Measurements from ENCODE around the gene EGR2.

EGR2 gene

GRCh38 chr10:62813981-62814380, 2.2 kb downstream of the EGR2 start:
- peak overlapping the region in 1 of 2 donors; percentile 65 for H3K4me3 ChIP-seq (ENCODE audit: low read length in 2 of 2)

GRCh38 chr10:62813453-62813852, 2.7 kb downstream of the EGR2 start:
- Histone ChIP-seq H2BK120ac (ENCODE audit: low read depth, low read length) (no peak overlapping the region), H4K91ac (ENCODE audit: low read depth, low read length, poor library complexity) (no peak overlapping the region), H3K9me3 (replicated peaks in 1 of 2; ENCODE audit: control insufficient read depth in 2 of 2, insufficient read depth in 1 of 2, low read depth in 1 of 2, low read length in 2 of 2) (no peaks in the 10 kb centered on the region), H3K27me3 (ENCODE audit: control insufficient read depth in 3 of 3, insufficient read depth in 3 of 3, low read depth in 1 of 3, low read length in 3 of 3) (peaks cover 4 to 49% (median 25%) of the 10 kb centered on the region in 3 experiments), H2AFZ (ENCODE audit: low read length) (no peak overlapping the region), H4K8ac (ENCODE audit: low read depth, low read length) (peak overlapping the region; percentile 32), H3K4ac (ENCODE audit: low read length) (no peak overlapping the region), H2BK15ac (ENCODE audit: low read length) (no peak overlapping the region), H2BK5ac (ENCODE audit: low read length) (no peak overlapping the region), H3K79me1 (ENCODE audit: low read depth, low read length) (no peaks in the 10 kb centered on the region), H3K4me2 (ENCODE audit: insufficient read depth, low read length, poor library complexity, severe bottlenecking) (no peak overlapping the region), H3K18ac (ENCODE audit: low read length) (no peak overlapping the region), H3K27ac (replicated peaks; ENCODE audit: low read length) (no peak overlapping the region), H3K4me3 (ENCODE audit: low read length in 2 of 2) (no peak overlapping the region), H3K14ac (ENCODE audit: low read length) (peak overlapping the region; percentile 50), H2AK5ac (ENCODE audit: low read depth, low read length) (no peak overlapping the region), H3K4me1 (ENCODE audit: control insufficient read depth in 2 of 2, insufficient read depth in 1 of 2, low read depth in 1 of 2, low read length in 2 of 2) (peaks cover 9 to 15% of the 10 kb centered on the region in 2 donors), H2BK12ac (ENCODE audit: low read length) (peak overlapping the region; percentile 17), H3K36me3 (replicated peaks in 1 of 2; ENCODE audit: control insufficient read depth in 2 of 2, insufficient read depth in 2 of 2, low read length in 2 of 2) (peaks cover 0 to 57% of the 10 kb centered on the region in 2 donors), H3K23ac (ENCODE audit: low read depth, low read length, poor library complexity) (peak overlapping the region; percentile 38), H3K9ac (ENCODE audit: low read depth, low read length, poor library complexity) (no peak overlapping the region)
- DNase-seq (ENCODE audit: low spot score), result no peak
- WGBS, 2 donors (ENCODE audit: extremely low coverage in 2 of 2, insufficient read length in 2 of 2, insufficient replicate concordance in 1 of 2), result no CpG with 5 or more reads among the region's 27 CpGs

More at GRCh38 chr10:62813981-62814380, 2.2 kb downstream of the EGR2 start:
- Histone ChIP-seq H3K14ac (ENCODE audit: low read length) (no peak overlapping the region), H3K27ac (replicated peaks; ENCODE audit: low read length) (no peak overlapping the region), H2AFZ (ENCODE audit: low read length) (no peak overlapping the region), H4K8ac (ENCODE audit: low read depth, low read length) (no peak overlapping the region), H3K79me1 (ENCODE audit: low read depth, low read length) (no peaks in the 10 kb centered on the region), H2BK120ac (ENCODE audit: low read depth, low read length) (no peak overlapping the region), H4K91ac (ENCODE audit: low read depth, low read length, poor library complexity) (no peak overlapping the region), H3K27me3 (ENCODE audit: control insufficient read depth in 3 of 3, insufficient read depth in 3 of 3, low read depth in 1 of 3, low read length in 3 of 3) (peaks cover 7 to 54% (median 27%) of the 10 kb centered on the region in 3 experiments), H3K4me2 (ENCODE audit: insufficient read depth, low read length, poor library complexity, severe bottlenecking) (no peak overlapping the region), H2BK15ac (ENCODE audit: low read length) (no peak overlapping the region), H3K4ac (ENCODE audit: low read length) (no peak overlapping the region), H3K18ac (ENCODE audit: low read length) (no peak overlapping the region), H2AK5ac (ENCODE audit: low read depth, low read length) (no peak overlapping the region), H3K4me1 (ENCODE audit: control insufficient read depth in 2 of 2, insufficient read depth in 1 of 2, low read depth in 1 of 2, low read length in 2 of 2) (peaks cover 10 to 15% of the 10 kb centered on the region in 2 donors), H2BK12ac (ENCODE audit: low read length) (no peak overlapping the region), H3K9ac (ENCODE audit: low read depth, low read length, poor library complexity) (no peak overlapping the region), H3K9me3 (replicated peaks in 1 of 2; ENCODE audit: control insufficient read depth in 2 of 2, insufficient read depth in 1 of 2, low read depth in 1 of 2, low read length in 2 of 2) (no peaks in the 10 kb centered on the region), H3K36me3 (replicated peaks in 1 of 2; ENCODE audit: control insufficient read depth in 2 of 2, insufficient read depth in 2 of 2, low read length in 2 of 2) (peaks cover 0 to 52% of the 10 kb centered on the region in 2 donors), H3K23ac (ENCODE audit: low read depth, low read length, poor library complexity) (no peak overlapping the region), H2BK5ac (ENCODE audit: low read length) (no peak overlapping the region)
- WGBS, 2 donors (ENCODE audit: extremely low coverage in 2 of 2, insufficient read length in 2 of 2, insufficient replicate concordance in 1 of 2), result no CpG with 5 or more reads among the region's 5 CpGs
- no peak for DNase-seq (ENCODE audit: low spot score)

GRCh38 chr10:62812672-62813439, 3.3 kb downstream of the EGR2 start:
- Histone ChIP-seq H3K27me3 (ENCODE audit: control insufficient read depth in 3 of 3, insufficient read depth in 3 of 3, low read depth in 1 of 3, low read length in 3 of 3) (peaks cover 0 to 45% (median 23%) of the 10 kb centered on the region in 3 experiments), H3K79me1 (ENCODE audit: low read depth, low read length) (no peaks in the 10 kb centered on the region), H3K14ac (ENCODE audit: low read length) (peak overlapping the region; percentile 50), H2AFZ (ENCODE audit: low read length) (no peak overlapping the region), H4K91ac (ENCODE audit: low read depth, low read length, poor library complexity) (no peak overlapping the region), H3K23ac (ENCODE audit: low read depth, low read length, poor library complexity) (peak overlapping the region; percentile 38), H3K9me3 (replicated peaks in 1 of 2; ENCODE audit: control insufficient read depth in 2 of 2, insufficient read depth in 1 of 2, low read depth in 1 of 2, low read length in 2 of 2) (no peaks in the 10 kb centered on the region), H4K8ac (ENCODE audit: low read depth, low read length) (no peak overlapping the region), H2BK12ac (ENCODE audit: low read length) (peak overlapping the region; percentile 17), H3K4me2 (ENCODE audit: insufficient read depth, low read length, poor library complexity, severe bottlenecking) (no peak overlapping the region), H3K36me3 (replicated peaks in 1 of 2; ENCODE audit: control insufficient read depth in 2 of 2, insufficient read depth in 2 of 2, low read length in 2 of 2) (peaks cover 0 to 63% of the 10 kb centered on the region in 2 donors), H2BK15ac (ENCODE audit: low read length) (no peak overlapping the region), H2AK5ac (ENCODE audit: low read depth, low read length) (peak overlapping the region; percentile 61), H3K9ac (ENCODE audit: low read depth, low read length, poor library complexity) (no peak overlapping the region), H3K4me1 (ENCODE audit: control insufficient read depth in 2 of 2, insufficient read depth in 1 of 2, low read depth in 1 of 2, low read length in 2 of 2) (peaks cover 7 to 18% of the 10 kb centered on the region in 2 donors), H3K18ac (ENCODE audit: low read length) (no peak overlapping the region), H2BK5ac (ENCODE audit: low read length) (no peak overlapping the region), H3K4me3 (ENCODE audit: low read length in 2 of 2) (no peak overlapping the region), H3K27ac (replicated peaks; ENCODE audit: low read length) (no peak overlapping the region), H2BK120ac (ENCODE audit: low read depth, low read length) (no peak overlapping the region), H3K4ac (ENCODE audit: low read length) (no peak overlapping the region)
- DNase-seq (ENCODE audit: low spot score), result no peak
- no CpG with 5 or more reads among the region's 13 CpGs for WGBS, 2 donors (ENCODE audit: extremely low coverage in 2 of 2, insufficient read length in 2 of 2, insufficient replicate concordance in 1 of 2)

GRCh38 chr10:62811159-62811875, 4.8 kb downstream of the EGR2 start:
- H3K9ac ChIP-seq (ENCODE audit: low read depth, low read length, poor library complexity), result no peak overlapping the region
- H3K27me3 ChIP-seq (ENCODE audit: control insufficient read depth in 3 of 3, insufficient read depth in 3 of 3, low read depth in 1 of 3, low read length in 3 of 3), result peaks cover 0 to 33% (median 16%) of the 10 kb centered on the region in 3 experiments
- no peak overlapping the region for H2BK120ac ChIP-seq (ENCODE audit: low read depth, low read length)
- no peak overlapping the region for H3K14ac ChIP-seq (ENCODE audit: low read length)
- H3K4me3 ChIP-seq (ENCODE audit: low read length in 2 of 2), result no peak overlapping the region
- no peak overlapping the region for H2BK15ac ChIP-seq (ENCODE audit: low read length)
- no peak overlapping the region for H2AFZ ChIP-seq (ENCODE audit: low read length)
- no peak for DNase-seq (ENCODE audit: low spot score)
- no peak overlapping the region for H2BK12ac ChIP-seq (ENCODE audit: low read length)
- H3K18ac ChIP-seq (ENCODE audit: low read length), result no peak overlapping the region
- no peak overlapping the region for H2AK5ac ChIP-seq (ENCODE audit: low read depth, low read length)
- H3K4me2 ChIP-seq (ENCODE audit: insufficient read depth, low read length, poor library complexity, severe bottlenecking), result no peak overlapping the region
- no peak overlapping the region for H4K91ac ChIP-seq (ENCODE audit: low read depth, low read length, poor library complexity)
- H2BK5ac ChIP-seq (ENCODE audit: low read length), result no peak overlapping the region
- H4K8ac ChIP-seq (ENCODE audit: low read depth, low read length), result no peak overlapping the region
- no peak overlapping the region for H3K23ac ChIP-seq (ENCODE audit: low read depth, low read length, poor library complexity)
- H3K79me1 ChIP-seq (ENCODE audit: low read depth, low read length), result peaks cover 1% of the 10 kb centered on the region
- no peak overlapping the region for H3K27ac ChIP-seq (replicated peaks; ENCODE audit: low read length)
- H3K4me1 ChIP-seq (ENCODE audit: control insufficient read depth in 2 of 2, insufficient read depth in 1 of 2, low read depth in 1 of 2, low read length in 2 of 2), result peaks cover 9 to 30% of the 10 kb centered on the region in 2 donors
- H3K9me3 ChIP-seq (replicated peaks in 1 of 2; ENCODE audit: control insufficient read depth in 2 of 2, insufficient read depth in 1 of 2, low read depth in 1 of 2, low read length in 2 of 2), result no peaks in the 10 kb centered on the region
- peaks cover 0 to 79% of the 10 kb centered on the region in 2 donors for H3K36me3 ChIP-seq (replicated peaks in 1 of 2; ENCODE audit: control insufficient read depth in 2 of 2, insufficient read depth in 2 of 2, low read length in 2 of 2)
- no peak overlapping the region for H3K4ac ChIP-seq (ENCODE audit: low read length)
- no CpG with 5 or more reads among the region's 10 CpGs for WGBS, 2 donors (ENCODE audit: extremely low coverage in 2 of 2, insufficient read length in 2 of 2, insufficient replicate concordance in 1 of 2)
